ENCODE measurements around the gene SLC49A3.

GRCh38 chr4:709348-709747 lies 20.4 kb upstream of the SLC49A3 start:
- TF ChIP-seq CTCF (conservative IDR thresholded peaks at IDR 0.05; ENCODE audit: low read depth, low read length) (no peak), EZH2 (IDR thresholded peaks at IDR 0.05; ENCODE audit: borderline replicate concordance, low read depth, low read length, poor library complexity, severe bottlenecking) (no peak)

Data from A673 (cell line).